Psoas muscle (tissue), 8 donors: ENCODE results near the gene PCSK7. TPM values are rescaled to one million over a fixed set of nuclear protein-coding genes. Genes with fewer than 3 reads are reported as not detected.

Experiments
- ATAC-seq, 4 donors: fragments of 200-7000 bp; cut with Tn5 transposase; one replicate each; pipeline ENCODE4 v1.9.1; 2020; ENCODE audit warnings: moderate library complexity in 3 of 4, mild to moderate bottlenecking in 2 of 4
- DNase-seq, 2 donors: peaks; one replicate each; pipeline ENCODE4 v3.0.0-alpha.2; 2020
- H3K27ac ChIP-seq: fragments of 200-600 bp; one replicate; pipeline ENCODE4 v1.8.0; 2022
- H3K27me3 ChIP-seq, 3 donors: fragments of 200-600 bp in 1 of 3; one replicate each; pipeline versions ENCODE4 v1.6.1 to v1.8.0; 2013 to 2022; ENCODE audit warnings: low read length in 2 of 3, mild to moderate bottlenecking in 2 of 3, moderate library complexity in 1 of 3; ENCODE audit not compliant: insufficient read depth in 3 of 3
- H3K36me3 ChIP-seq, 2 donors: fragments of 200-600 bp in 1 of 2; one replicate each; pipeline versions ENCODE4 v1.6.1 to v1.8.0; 2013 to 2022; ENCODE audit warnings: low read depth in 1 of 2, mild to moderate bottlenecking in 1 of 2, moderate library complexity in 1 of 2; ENCODE audit not compliant: insufficient read depth in 1 of 2
- H3K4me1 ChIP-seq: fragments of 200-600 bp; one replicate; pipeline ENCODE4 v1.8.0; 2022
- H3K4me3 ChIP-seq: fragments of 200-600 bp; one replicate; pipeline ENCODE4 v1.8.0; 2022; ENCODE audit warnings: mild to moderate bottlenecking
- H3K9me3 ChIP-seq: fragments of 200-600 bp; one replicate; pipeline ENCODE4 v1.8.0; 2022
- WGBS, 3 donors: extraction: QIAGEN DNeasy Blood & Tissue Kit; methylation state at CpG; one replicate each; pipeline versions ENCODE4 v1.1.6 to v1.1.7; 2013; 5-methylcytosine and 5-hydroxymethylcytosine counted together
- intact Hi-C, 2 donors: fragments of 100-400 bp; cut with DNase I; formaldehyde crosslinking; loops; one replicate each; pipeline versions ENCODE4 v1.11.0 to v1.14.2; 2022
- polyA plus RNA-seq, 3 donors: library from polyadenylated mRNA; stranded (reverse); fragments of 200-250 nt; gene quantifications; one replicate each; pipeline ENCODE4 v1.2.3, GENCODE V29; 2013
- total RNA-seq, 4 donors: library from RNA; stranded (reverse); fragmentation: NEBNext Ultra II Directional in 2 of 4; extraction: Animal tissue kit (Norgen Biotek cat#: 25700) in 2 of 4; gene quantifications; one replicate each; pipeline versions ENCODE4 v1.2.1 to v1.2.4, GENCODE V29; 2021 to 2023
- TF ChIP-seq, protein P1 (sequence below): fragments of 200-600 bp; IDR thresholded peaks from one replicate; pipeline ENCODE4 v1.8.0; 2022; ENCODE audit warnings: antibody characterized with exemption
- donor health status: healthy with polysubstance abuse.
- donor health status: DM: no; HTN: no; CAD: no; lungs with moderate emphysema.
- donor health status: Bipolar disorder and iron deficiency.
- donor health status: healthy.
- donor health status: DM: yes; HTN: yes; CAD: no.
- donor health status: DM: no; HTN: no; CAD: no.
- donor health status: DM: no; HTN: no; CAD: no.
- donor health status: DM: yes; HTN: yes; CAD: no.

Gene PCSK7
- total and polyA plus RNA-seq, 7 donors: 9.9 to 23.6 (median 17.5) TPM

DNA sequence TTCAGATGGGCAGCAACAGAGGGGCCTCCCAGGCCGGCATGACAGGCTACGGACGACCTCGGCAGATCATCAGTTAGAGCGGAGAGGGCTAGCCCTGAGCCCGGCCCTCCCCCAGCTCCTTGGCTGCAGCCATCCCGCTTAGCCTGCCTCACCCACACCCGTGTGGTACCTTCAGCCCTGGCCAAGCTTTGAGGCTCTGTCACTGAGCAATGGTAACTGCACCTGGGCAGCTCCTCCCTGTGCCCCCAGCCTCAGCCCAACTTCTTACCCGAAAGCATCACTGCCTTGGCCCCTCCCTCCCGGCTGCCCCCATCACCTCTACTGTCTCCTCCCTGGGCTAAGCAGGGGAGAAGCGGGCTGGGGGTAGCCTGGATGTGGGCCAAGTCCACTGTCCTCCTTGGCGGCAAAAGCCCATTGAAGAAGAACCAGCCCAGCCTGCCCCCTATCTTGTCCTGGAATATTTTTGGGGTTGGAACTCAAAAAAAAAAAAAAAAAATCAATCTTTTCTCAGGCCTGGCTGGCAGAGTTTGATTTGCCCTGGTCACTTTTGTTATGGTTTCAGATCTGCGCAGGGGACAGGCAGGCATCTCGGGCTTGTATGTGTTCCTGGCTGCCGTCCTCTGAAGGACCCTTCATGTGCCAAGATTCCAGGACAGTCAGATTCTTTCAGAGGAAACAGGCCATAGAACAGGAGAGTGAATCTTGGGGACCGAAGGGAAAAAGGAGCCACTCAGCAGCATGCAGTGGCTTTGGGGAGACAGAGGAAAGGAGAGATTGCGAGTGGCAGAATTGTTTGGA lies 27.4 kb downstream of the PCSK7 start:
- WGBS, 3 donors: 54 to 66% (median 58%) methylated on average over 17 of the region's 17 CpGs
- Histone ChIP-seq H3K9me3 (no peaks in the 10 kb centered on the region), H3K4me3 (peak overlapping the region; percentile 58), H3K4me1 (no peaks in the 10 kb centered on the region), H3K27ac (peak overlapping the region; percentile 30), H3K36me3 (peaks cover 0 to 21% of the 10 kb centered on the region in 2 donors), H3K27me3 (no peaks in the 10 kb centered on the region)
- DNase-seq (no peak), ATAC-seq (no peak)
- intact Hi-C loops: loop anchor here in 1 of 2 donors (5.0 kb wide), 1 partner anchor 72 kb away; no protein-coding TSS in a partner anchor
- TF ChIP-seq, protein P1, sequence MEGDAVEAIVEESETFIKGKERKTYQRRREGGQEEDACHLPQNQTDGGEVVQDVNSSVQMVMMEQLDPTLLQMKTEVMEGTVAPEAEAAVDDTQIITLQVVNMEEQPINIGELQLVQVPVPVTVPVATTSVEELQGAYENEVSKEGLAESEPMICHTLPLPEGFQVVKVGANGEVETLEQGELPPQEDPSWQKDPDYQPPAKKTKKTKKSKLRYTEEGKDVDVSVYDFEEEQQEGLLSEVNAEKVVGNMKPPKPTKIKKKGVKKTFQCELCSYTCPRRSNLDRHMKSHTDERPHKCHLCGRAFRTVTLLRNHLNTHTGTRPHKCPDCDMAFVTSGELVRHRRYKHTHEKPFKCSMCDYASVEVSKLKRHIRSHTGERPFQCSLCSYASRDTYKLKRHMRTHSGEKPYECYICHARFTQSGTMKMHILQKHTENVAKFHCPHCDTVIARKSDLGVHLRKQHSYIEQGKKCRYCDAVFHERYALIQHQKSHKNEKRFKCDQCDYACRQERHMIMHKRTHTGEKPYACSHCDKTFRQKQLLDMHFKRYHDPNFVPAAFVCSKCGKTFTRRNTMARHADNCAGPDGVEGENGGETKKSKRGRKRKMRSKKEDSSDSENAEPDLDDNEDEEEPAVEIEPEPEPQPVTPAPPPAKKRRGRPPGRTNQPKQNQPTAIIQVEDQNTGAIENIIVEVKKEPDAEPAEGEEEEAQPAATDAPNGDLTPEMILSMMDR: no peak

DNA sequence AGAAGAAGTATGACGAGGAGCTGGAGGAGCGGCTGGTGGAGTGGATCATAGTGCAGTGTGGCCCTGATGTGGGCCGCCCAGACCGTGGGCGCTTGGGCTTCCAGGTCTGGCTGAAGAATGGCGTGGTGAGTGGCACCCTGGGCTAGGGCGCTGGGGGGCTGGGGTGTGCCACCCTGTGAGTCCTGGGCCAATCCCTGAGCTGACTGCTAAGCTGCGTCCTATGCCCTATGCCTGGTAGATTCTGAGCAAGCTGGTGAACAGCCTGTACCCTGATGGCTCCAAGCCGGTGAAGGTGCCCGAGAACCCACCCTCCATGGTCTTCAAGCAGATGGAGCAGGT lies 28.8 kb downstream of the PCSK7 start:
- H3K4me1 ChIP-seq: no peaks in the 10 kb centered on the region
- H3K4me3 ChIP-seq: peak overlapping the region; percentile 58
- intact Hi-C loops: no loop called here
- H3K27ac ChIP-seq: no peak overlapping the region
- no peak for DNase-seq
- no peaks in the 10 kb centered on the region for H3K27me3 ChIP-seq
- WGBS, 3 donors: 94 to 95% (median 95%) methylated on average over 10 of the region's 10 CpGs
- ATAC-seq: no peak
- peaks cover 0 to 21% of the 10 kb centered on the region in 2 donors for H3K36me3 ChIP-seq
- TF ChIP-seq, protein P1: no peak
- no peaks in the 10 kb centered on the region for H3K9me3 ChIP-seq

DNA sequence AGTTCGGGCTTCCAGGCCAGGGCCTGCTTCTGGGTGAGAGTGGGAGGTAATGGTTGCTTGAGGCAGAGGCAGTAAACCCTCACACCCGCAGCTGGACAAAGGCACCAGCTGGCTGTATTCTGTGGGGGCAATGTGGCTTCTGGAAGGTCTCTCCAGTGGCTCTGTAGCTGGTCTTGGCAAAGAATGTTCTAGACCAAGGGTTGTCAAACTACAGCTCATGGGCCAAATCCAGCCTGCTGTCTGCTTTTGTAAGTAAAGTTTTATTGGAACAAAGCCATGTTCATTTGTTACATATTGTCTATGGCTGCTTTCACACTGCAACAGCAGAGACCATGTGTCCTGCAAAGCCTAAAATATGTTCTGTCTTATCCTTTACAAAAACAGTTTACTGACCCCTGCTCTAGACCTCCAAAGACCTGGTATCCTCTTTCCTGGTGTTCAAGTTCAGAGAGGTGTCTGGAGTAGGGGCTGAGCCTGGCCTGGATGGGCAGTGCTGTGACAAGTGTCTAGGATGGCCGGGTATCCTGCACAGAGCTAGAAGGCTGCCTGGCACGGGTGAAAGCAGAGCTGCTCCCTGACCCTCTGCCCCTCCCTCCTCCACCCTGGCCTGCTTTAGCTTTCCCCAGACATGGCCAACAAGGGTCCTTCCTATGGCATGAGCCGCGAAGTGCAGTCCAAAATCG lies 29.3 kb downstream of the PCSK7 start:
- no peaks in the 10 kb centered on the region for H3K4me1 ChIP-seq
- TF ChIP-seq, protein P1: no peak
- ATAC-seq: no peak
- peak overlapping the region; percentile 25 for H3K27ac ChIP-seq
- intact Hi-C loops: no loop called here
- WGBS, 3 donors: 69 to 75% (median 72%) methylated on average over 7 of the region's 7 CpGs
- peak overlapping the region; percentile 58 for H3K4me3 ChIP-seq
- no peak for DNase-seq
- H3K9me3 ChIP-seq: no peaks in the 10 kb centered on the region
- H3K27me3 ChIP-seq: no peaks in the 10 kb centered on the region
- peaks cover 0 to 21% of the 10 kb centered on the region in 2 donors for H3K36me3 ChIP-seq

DNA sequence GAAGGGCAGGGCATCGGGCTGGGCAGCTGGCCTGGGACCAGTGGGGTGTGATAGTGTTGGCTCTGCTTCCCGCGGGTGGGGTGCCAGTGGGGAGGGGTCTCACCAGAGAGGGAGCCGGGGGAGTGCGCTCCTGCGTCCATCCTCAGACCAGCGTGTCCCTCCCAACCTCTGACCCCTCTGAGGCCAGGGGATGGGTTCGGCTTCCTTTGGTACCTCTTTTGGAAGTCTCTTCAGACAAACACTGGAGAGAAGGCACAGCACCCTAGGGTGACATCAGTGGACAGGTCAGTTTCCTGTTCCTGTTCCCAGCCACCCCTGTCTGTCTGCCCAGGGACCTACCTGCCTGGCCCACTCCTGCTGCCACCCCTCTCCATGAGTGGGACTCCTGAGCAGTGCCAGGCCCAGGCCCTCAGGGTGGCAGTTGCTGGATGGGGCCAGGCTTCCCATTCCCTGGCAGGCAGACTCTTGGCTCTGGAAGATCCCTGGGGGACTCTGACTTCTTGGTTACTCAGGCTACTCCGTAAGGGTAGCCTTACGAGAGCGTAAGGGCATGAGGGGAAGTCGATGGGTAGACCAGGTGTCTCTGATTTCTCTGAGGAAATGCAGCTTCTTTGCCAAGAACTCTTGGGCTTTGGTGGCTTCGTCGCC lies 30.1 kb downstream of the PCSK7 start:
- ATAC-seq: no peak
- Histone ChIP-seq H3K27ac (peak overlapping the region; percentile 25), H3K27me3 (no peaks in the 10 kb centered on the region), H3K4me1 (no peaks in the 10 kb centered on the region), H3K4me3 (peak overlapping the region; percentile 58), H3K9me3 (no peaks in the 10 kb centered on the region), H3K36me3 (peaks cover 0 to 25% of the 10 kb centered on the region in 2 donors)
- intact Hi-C loops: no loop called here
- no peak for DNase-seq
- TF ChIP-seq, protein P1: no peak
- WGBS, 3 donors: 32 to 63% (median 39%) methylated on average over 12 to 14 of the region's 14 CpGs
